Measurements from ENCODE around the gene ARL8B. TPM values are rescaled to one million over a fixed set of nuclear protein-coding genes. Genes with fewer than 3 reads are reported as not detected.

The ARL8B gene
- total RNA-seq, 6 donors from 2014 or later = 34.7 to 117 (median 74.2) TPM

- peak in 1 of 2 donors; percentile 80 for DNase-seq
- Histone ChIP-seq H3K27ac (peak overlapping the region in 3 of 4 donors; percentile 27 to 69 (median 56)), H3K27me3 (no peaks in the 10 kb centered on the region), H3K4me1 (peaks cover 0 to 22% (median 14%) of the 10 kb centered on the region in 4 donors), H3K36me3 (peaks cover 28 to 67% (median 51%) of the 10 kb centered on the region in 4 donors), H3K9me3 (no peaks in the 10 kb centered on the region), H3K4me3 (no peak overlapping the region)
- TF ChIP-seq POLR2A (IDR thresholded peaks at IDR 0.05) (no peak), CTCF (IDR thresholded peaks at IDR 0.05) (no peak), POLR2AphosphoS5 (IDR thresholded peaks at IDR 0.05) (peak in 1 of 2 donors; percentile 27), EP300 (IDR thresholded peaks at IDR 0.05) (peak in 1 of 4 donors; percentile 21)
- peak; percentile 38 to 58 for ATAC-seq (ENCODE audit: low FRiP score in 2 of 2)
- 69 to 75% methylated on average over 9 of the region's 9 CpGs for WGBS, 2 donors
Observed at GRCh38 chr3:5217824-5218595, 95.9 kb downstream of the ARL8B start.

- DNase-seq (peak in 1 of 2 donors; percentile 72), ATAC-seq (ENCODE audit: low FRiP score in 2 of 2) (peak; percentile 49 to 65)
- peak overlapping the region in 3 of 4 donors; percentile 27 to 69 (median 56) for H3K27ac ChIP-seq
- H3K4me3 ChIP-seq = no peak overlapping the region
- H3K4me1 ChIP-seq = peaks cover 0 to 22% (median 14%) of the 10 kb centered on the region in 4 donors
- peaks cover 26 to 59% (median 44%) of the 10 kb centered on the region in 4 donors for H3K36me3 ChIP-seq
- WGBS, 2 donors = 59 to 64% methylated on average over 5 of the region's 5 CpGs
- no peak for TF ChIP-seq POLR2A (IDR thresholded peaks at IDR 0.05)
- no peak for TF ChIP-seq CTCF (IDR thresholded peaks at IDR 0.05)
- TF ChIP-seq POLR2AphosphoS5 (IDR thresholded peaks at IDR 0.05) = no peak
- no peak for TF ChIP-seq EP300 (IDR thresholded peaks at IDR 0.05)
- no peaks in the 10 kb centered on the region for H3K9me3 ChIP-seq
- H3K27me3 ChIP-seq = no peaks in the 10 kb centered on the region
Observed at GRCh38 chr3:5218815-5219214, 96.7 kb downstream of the ARL8B start.

- H3K4me3 ChIP-seq = no peak overlapping the region
- ATAC-seq (ENCODE audit: low FRiP score in 2 of 2) (no peak), DNase-seq (no peak)
- H3K4me1 ChIP-seq = peaks cover 0 to 22% (median 14%) of the 10 kb centered on the region in 4 donors
- no peaks in the 10 kb centered on the region for H3K27me3 ChIP-seq
- 70 to 76% methylated on average over 4 of the region's 4 CpGs for WGBS, 2 donors
- TF ChIP-seq EP300 (IDR thresholded peaks at IDR 0.05) = no peak
- TF ChIP-seq POLR2AphosphoS5 (IDR thresholded peaks at IDR 0.05) = no peak
- no peak for TF ChIP-seq CTCF (IDR thresholded peaks at IDR 0.05)
- no peak for TF ChIP-seq POLR2A (IDR thresholded peaks at IDR 0.05)
- no peaks in the 10 kb centered on the region for H3K9me3 ChIP-seq
- peak overlapping the region; percentile 8 to 69 (median 46) for H3K27ac ChIP-seq
- H3K36me3 ChIP-seq = peaks cover 26 to 55% (median 40%) of the 10 kb centered on the region in 4 donors
Observed at GRCh38 chr3:5219216-5219615, 97.1 kb downstream of the ARL8B start.

- H3K4me3 ChIP-seq = no peak overlapping the region
- H3K4me1 ChIP-seq = peaks cover 0 to 22% (median 14%) of the 10 kb centered on the region in 4 donors
- DNase-seq (no peak), ATAC-seq (ENCODE audit: low FRiP score in 2 of 2) (no peak)
- no peak for TF ChIP-seq POLR2AphosphoS5 (IDR thresholded peaks at IDR 0.05)
- TF ChIP-seq POLR2A (IDR thresholded peaks at IDR 0.05) = no peak
- no peak for TF ChIP-seq EP300 (IDR thresholded peaks at IDR 0.05)
- TF ChIP-seq CTCF (IDR thresholded peaks at IDR 0.05) = no peak
- H3K9me3 ChIP-seq = no peaks in the 10 kb centered on the region
- H3K27me3 ChIP-seq = no peaks in the 10 kb centered on the region
- H3K27ac ChIP-seq = no peak overlapping the region
- peaks cover 18 to 45% (median 30%) of the 10 kb centered on the region in 4 donors for H3K36me3 ChIP-seq
- WGBS, 2 donors = 66 to 69% methylated on average over 5 of the region's 5 CpGs
Observed at GRCh38 chr3:5220193-5220592, 98.1 kb downstream of the ARL8B start.

Data from upper lobe of left lung (tissue), 6 donors.